ENCODE data around the gene SCAF11. TPM values are rescaled to one million over a fixed set of nuclear protein-coding genes. Genes with fewer than 3 reads are reported as not detected.
"Not testable (repeated sequence)": the region's sequence is repeated elsewhere in the genome, so short reads cannot be mapped to it uniquely, and the experiment has no call there.

The SCAF11 gene
- total and polyA plus RNA-seq, 10 of the 15 experiments (the other 5 are each of a cell fraction or from before 2014, with no cell fraction given), result 42.0 to 153 (median 100) TPM

- no peak; the same call in 1 of the 2 replicates for TF ChIP-seq CHD1 (IDR thresholded peaks at IDR 0.05; ENCODE audit: low read depth, low read length)
- no peak for TF ChIP-seq SREBF2 (IDR thresholded peaks at IDR 0.05; ENCODE audit: low read length)
- TF ChIP-seq YBX1 (IDR thresholded peaks at IDR 0.05), result no peak
- peak; percentile 60; the same call in 1 of the 2 replicates for TF ChIP-seq TCF3 (IDR thresholded peaks at IDR 0.05; ENCODE audit: borderline replicate concordance, insufficient read depth, low read depth, low read length)
- no peak for TF ChIP-seq FOS (IDR thresholded peaks at IDR 0.05; ENCODE audit: borderline replicate concordance, extremely low read depth, insufficient read length)
- TF ChIP-seq CREM (IDR thresholded peaks at IDR 0.05; ENCODE audit: low read depth), result peak; percentile 99
- TF ChIP-seq, protein P1, sequence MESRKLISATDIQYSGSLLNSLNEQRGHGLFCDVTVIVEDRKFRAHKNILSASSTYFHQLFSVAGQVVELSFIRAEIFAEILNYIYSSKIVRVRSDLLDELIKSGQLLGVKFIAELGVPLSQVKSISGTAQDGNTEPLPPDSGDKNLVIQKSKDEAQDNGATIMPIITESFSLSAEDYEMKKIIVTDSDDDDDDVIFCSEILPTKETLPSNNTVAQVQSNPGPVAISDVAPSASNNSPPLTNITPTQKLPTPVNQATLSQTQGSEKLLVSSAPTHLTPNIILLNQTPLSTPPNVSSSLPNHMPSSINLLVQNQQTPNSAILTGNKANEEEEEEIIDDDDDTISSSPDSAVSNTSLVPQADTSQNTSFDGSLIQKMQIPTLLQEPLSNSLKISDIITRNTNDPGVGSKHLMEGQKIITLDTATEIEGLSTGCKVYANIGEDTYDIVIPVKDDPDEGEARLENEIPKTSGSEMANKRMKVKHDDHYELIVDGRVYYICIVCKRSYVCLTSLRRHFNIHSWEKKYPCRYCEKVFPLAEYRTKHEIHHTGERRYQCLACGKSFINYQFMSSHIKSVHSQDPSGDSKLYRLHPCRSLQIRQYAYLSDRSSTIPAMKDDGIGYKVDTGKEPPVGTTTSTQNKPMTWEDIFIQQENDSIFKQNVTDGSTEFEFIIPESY (IDR thresholded peaks at IDR 0.05), result no peak
- peak; percentile 82 for TF ChIP-seq SIN3A (IDR thresholded peaks at IDR 0.05; ENCODE audit: low read depth, low read length)
- TF ChIP-seq, protein P2, sequence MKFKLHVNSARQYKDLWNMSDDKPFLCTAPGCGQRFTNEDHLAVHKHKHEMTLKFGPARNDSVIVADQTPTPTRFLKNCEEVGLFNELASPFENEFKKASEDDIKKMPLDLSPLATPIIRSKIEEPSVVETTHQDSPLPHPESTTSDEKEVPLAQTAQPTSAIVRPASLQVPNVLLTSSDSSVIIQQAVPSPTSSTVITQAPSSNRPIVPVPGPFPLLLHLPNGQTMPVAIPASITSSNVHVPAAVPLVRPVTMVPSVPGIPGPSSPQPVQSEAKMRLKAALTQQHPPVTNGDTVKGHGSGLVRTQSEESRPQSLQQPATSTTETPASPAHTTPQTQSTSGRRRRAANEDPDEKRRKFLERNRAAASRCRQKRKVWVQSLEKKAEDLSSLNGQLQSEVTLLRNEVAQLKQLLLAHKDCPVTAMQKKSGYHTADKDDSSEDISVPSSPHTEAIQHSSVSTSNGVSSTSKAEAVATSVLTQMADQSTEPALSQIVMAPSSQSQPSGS (IDR thresholded peaks at IDR 0.05; ENCODE audit: low read length), result no peak
- peak; percentile 37 to 53; a peak in 2 of 4 replicates for TF ChIP-seq EP300 (IDR thresholded peaks at IDR 0.05; ENCODE audit: borderline replicate concordance in 1 of 2, control insufficient read depth in 1 of 2, low read depth in 2 of 2, low read length in 2 of 2)
- no peak for TF ChIP-seq ZSCAN29 (IDR thresholded peaks at IDR 0.05)
- peak; percentile 47; the same call in 1 of the 2 replicates for TF ChIP-seq IRF4 (IDR thresholded peaks at IDR 0.05; ENCODE audit: low read depth, low read length)
- TF ChIP-seq PAX5 (IDR thresholded peaks at IDR 0.05; ENCODE audit: borderline replicate concordance, low read depth, low read length), result peak; percentile 36; the same call in 1 of the 2 replicates
Measured at GRCh38 chr12:45990468-45991283, at the start of gene SCAF11 (continued).

- RAD21 ChIA-PET (ENCODE audit: unreplicated experiment); H3K9ac ChIP-seq (ENCODE audit: control insufficient read depth, insufficient read depth, low read length); H3K27me3 ChIP-seq (replicated peaks in 1 of 2; ENCODE audit: control insufficient read depth in 2 of 2, insufficient read depth in 2 of 2, low read length in 1 of 2); ATAC-seq; in situ Hi-C loops (cut with MboI); BruUV-seq (replicated peaks); H3K9me3 ChIP-seq (replicated peaks; ENCODE audit: control insufficient read depth, insufficient read depth, low read length); H3K27ac ChIP-seq (ENCODE audit: control insufficient read depth, insufficient read depth); SMC1A ChIA-PET (ENCODE audit: uncharacterized antibody, unreplicated experiment); H3K79me2 ChIP-seq (ENCODE audit: control insufficient read depth, insufficient read depth, low read length); intact Hi-C loops (cut with micrococcal nuclease; ENCODE audit: unreplicated experiment); DNase-seq (ENCODE audit: low read depth, low spot score); FAIRE-seq; H3K36me3 ChIP-seq (ENCODE audit: control insufficient read depth in 2 of 2, insufficient read depth in 2 of 2, low read length in 1 of 2); POLR2A ChIA-PET; H3K4me3 ChIP-seq; H3K4me2 ChIP-seq (ENCODE audit: control insufficient read depth, insufficient read depth); H3K4me1 ChIP-seq (ENCODE audit: control insufficient read depth, insufficient read depth, low read length); H2AFZ ChIP-seq (ENCODE audit: control insufficient read depth, low read depth, low read length); H4K20me1 ChIP-seq (ENCODE audit: control insufficient read depth, insufficient read depth): not testable (repeated sequence)
- CTCF ChIA-PET, result interaction anchor here (0.9 kb wide), 1 partner anchor 23 kb away, joined by 3 read pairs; no protein-coding TSS in a partner anchor
- 14% methylated on average over 4 of the region's 4 CpGs for WGBS (ENCODE audit: insufficient coverage, insufficient replicate concordance, low lambda C conversion rate, missing lambda C conversion rate)
Measured at GRCh38 chr12:46037066-46037465, 46.7 kb upstream of the SCAF11 start.
